Measurements from ENCODE around the gene FUT4.

Gene FUT4

GRCh38 chr11:94590352-94591041, 46.8 kb downstream of the FUT4 start:
- Histone ChIP-seq H3K4me1 (ENCODE audit: insufficient read depth, low read length) (no peaks in the 10 kb centered on the region), H3K9ac (ENCODE audit: low read depth, low read length) (no peak overlapping the region), H3K36me3 (ENCODE audit: insufficient read depth, low read length) (no peaks in the 10 kb centered on the region), H3K9me3 (ENCODE audit: control insufficient read depth, insufficient read depth, low read length) (no peaks in the 10 kb centered on the region)

GRCh38 chr11:94593030-94593429, 49.3 kb downstream of the FUT4 start:
- Histone ChIP-seq H3K36me3 (ENCODE audit: insufficient read depth, low read length) (no peaks in the 10 kb centered on the region), H3K9me3 (ENCODE audit: control insufficient read depth, insufficient read depth, low read length) (no peaks in the 10 kb centered on the region), H3K9ac (ENCODE audit: low read depth, low read length) (no peak overlapping the region), H3K4me1 (ENCODE audit: insufficient read depth, low read length) (no peaks in the 10 kb centered on the region)

GRCh38 chr11:94595076-94595475, 51.4 kb downstream of the FUT4 start:
- Histone ChIP-seq H3K36me3 (ENCODE audit: insufficient read depth, low read length) (no peaks in the 10 kb centered on the region), H3K9me3 (ENCODE audit: control insufficient read depth, insufficient read depth, low read length) (no peaks in the 10 kb centered on the region), H3K4me1 (ENCODE audit: insufficient read depth, low read length) (no peaks in the 10 kb centered on the region), H3K9ac (ENCODE audit: low read depth, low read length) (no peak overlapping the region)

DNA sequence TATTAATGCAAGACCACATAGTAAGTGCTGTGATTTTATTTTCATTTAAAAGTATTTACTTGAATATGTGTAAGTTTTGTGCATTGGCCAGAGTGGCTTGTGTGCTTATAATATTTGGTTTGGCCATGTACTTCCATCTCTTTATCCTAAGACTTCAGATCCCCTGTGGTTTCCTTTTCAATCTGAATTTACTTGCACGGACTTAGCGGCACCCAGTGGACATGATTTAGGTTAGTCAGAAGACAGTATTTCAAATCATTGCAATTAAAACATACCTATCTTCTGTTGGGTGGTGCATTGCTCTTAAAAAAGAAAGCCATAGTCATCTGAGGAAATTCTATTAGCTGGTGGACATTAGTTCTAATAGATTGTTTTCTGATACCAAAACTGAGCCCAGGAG, 54.2 kb downstream of the FUT4 start:
- Histone ChIP-seq H3K9ac (ENCODE audit: low read depth, low read length) (no peak overlapping the region), H3K4me1 (ENCODE audit: insufficient read depth, low read length) (no peaks in the 10 kb centered on the region), H3K9me3 (ENCODE audit: control insufficient read depth, insufficient read depth, low read length) (no peaks in the 10 kb centered on the region), H3K36me3 (ENCODE audit: insufficient read depth, low read length) (no peaks in the 10 kb centered on the region)
